Measurements from ENCODE around the gene CEP131.

The CEP131 gene

GRCh38 chr17:81207610-81208581 lies 14.9 kb downstream of the CEP131 start:
- DNase-seq (ENCODE audit: low read depth): no peak
- H3K4me3 ChIP-seq (ENCODE audit: low read length): no peak overlapping the region
- no peak for TF ChIP-seq CTCF (IDR thresholded peaks at IDR 0.05; ENCODE audit: insufficient read depth, low read depth, low read length, missing control alignments)

- no peak for DNase-seq (ENCODE audit: low read depth)
- TF ChIP-seq CTCF (IDR thresholded peaks at IDR 0.05; ENCODE audit: insufficient read depth, low read depth, low read length, missing control alignments): no peak
- no peak overlapping the region for H3K4me3 ChIP-seq (ENCODE audit: low read length)
Measured at GRCh38 chr17:81206657-81207056, 16.1 kb downstream of the CEP131 start.

- H3K4me3 ChIP-seq (ENCODE audit: low read length): no peak overlapping the region
- DNase-seq (ENCODE audit: low read depth): no peak
- no peak for TF ChIP-seq CTCF (IDR thresholded peaks at IDR 0.05; ENCODE audit: insufficient read depth, low read depth, low read length, missing control alignments)
Measured at GRCh38 chr17:81206166-81206565, 16.6 kb downstream of the CEP131 start.

- no peak for DNase-seq (ENCODE audit: low read depth)
- H3K4me3 ChIP-seq (ENCODE audit: low read length): no peak overlapping the region
- TF ChIP-seq CTCF (IDR thresholded peaks at IDR 0.05; ENCODE audit: insufficient read depth, low read depth, low read length, missing control alignments): no peak
Measured at GRCh38 chr17:81204578-81204977, 18.2 kb downstream of the CEP131 start.

GRCh38 chr17:81203136-81203535 lies 19.6 kb downstream of the CEP131 start:
- DNase-seq (ENCODE audit: low read depth): no peak
- H3K4me3 ChIP-seq (ENCODE audit: low read length): no peak overlapping the region
- TF ChIP-seq CTCF (IDR thresholded peaks at IDR 0.05; ENCODE audit: insufficient read depth, low read depth, low read length, missing control alignments): no peak

GRCh38 chr17:81202318-81202717 lies 20.4 kb downstream of the CEP131 start:
- DNase-seq (ENCODE audit: low read depth): no peak
- TF ChIP-seq CTCF (IDR thresholded peaks at IDR 0.05; ENCODE audit: insufficient read depth, low read depth, low read length, missing control alignments): no peak
- no peak overlapping the region for H3K4me3 ChIP-seq (ENCODE audit: low read length)

Data from epithelial cell of esophagus (primary cell).